GM12891 (cell line): Measurements from ENCODE around the gene LRAT.

ENCODE experiments used
- PAX5 ChIP-seq: IDR thresholded peaks from 2 replicates; pipeline ENCODE4 v1.6.1; 2011; ENCODE audit warnings: low read length, moderate library complexity, mild to moderate bottlenecking; ENCODE audit not compliant: insufficient read depth, severe bottlenecking
- POLR2A ChIP-seq: IDR thresholded peaks from 2 replicates; pipeline ENCODE4 v1.6.1; 2011; ENCODE audit warnings: low read depth, low read length, control low read depth
- POLR2AphosphoS5 ChIP-seq: IDR thresholded peaks from 2 replicates; pipeline ENCODE4 v1.6.1; 2011; ENCODE audit warnings: low read depth, low read length, control low read depth
- TAF1 ChIP-seq: IDR thresholded peaks from 2 replicates; pipeline ENCODE4 v1.6.1; 2011; ENCODE audit warnings: low read depth, low read length, control low read depth

DNA sequence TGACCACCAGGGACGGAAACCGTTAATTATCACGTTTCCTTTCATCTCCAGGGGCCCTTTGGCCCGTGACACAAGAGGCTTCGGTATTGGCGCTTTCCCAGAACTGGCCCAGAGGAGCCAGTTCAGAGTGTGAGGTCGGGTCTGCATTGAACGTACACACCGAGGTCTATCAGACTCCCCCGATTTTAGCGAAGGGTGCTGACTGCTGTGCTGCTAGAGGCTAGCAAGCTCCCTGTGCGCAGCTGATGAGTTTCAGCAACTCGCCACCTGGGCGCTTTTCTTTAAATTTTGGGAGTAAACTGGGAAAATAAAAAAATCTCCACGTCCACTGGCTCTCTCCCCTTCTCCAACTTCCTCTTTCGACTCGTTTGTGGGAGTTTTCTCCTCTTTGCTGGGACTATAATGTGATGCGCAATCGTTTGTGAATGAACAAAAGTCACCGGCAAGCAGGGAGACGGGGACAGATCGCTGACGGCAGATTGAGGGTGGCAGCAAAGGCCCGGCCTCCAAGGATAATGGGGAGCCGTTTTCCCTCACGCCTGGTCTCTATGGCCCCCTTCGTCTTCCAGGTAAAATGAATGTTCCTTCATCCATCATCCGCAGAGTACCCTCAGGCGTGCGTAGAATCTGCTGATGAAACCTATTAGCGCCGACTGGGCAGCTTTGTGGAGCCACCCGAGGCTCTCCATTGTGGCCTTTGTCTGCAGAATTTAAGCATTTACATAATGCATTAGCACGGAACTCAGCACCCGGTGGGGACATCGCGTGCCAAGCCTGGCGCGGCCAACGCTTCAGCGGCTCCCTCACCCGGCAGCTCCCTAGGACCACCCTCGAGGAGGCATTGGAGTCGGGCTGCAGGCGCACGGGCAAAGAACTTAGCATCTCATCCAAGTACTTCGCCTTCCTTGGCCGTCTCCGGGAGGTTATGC, 1.6 kb upstream of the LRAT start:
- TF ChIP-seq POLR2AphosphoS5 (no peak), POLR2A (no peak), TAF1 (no peak), PAX5 (no peak)
